ENCODE results near the gene SIX5. TPM values are rescaled to one million over a fixed set of nuclear protein-coding genes. Genes with fewer than 3 reads are reported as not detected.

Gene SIX5
- polyA plus RNA-seq, 2 of the 4 experiments (the other 2 are of a cell fraction): 8.9 to 24.7 TPM

GRCh38 chr19:45817725-45818301 lies 48.8 kb upstream of the SIX5 start:
- ChIA-PET CTCF (interaction anchor here (0.6 to 74.3 kb wide), 29 partner anchors 10 to 448 kb away, joined by 3 to 2204 read pairs (median 5); partner anchors contain the start of genes CCDC61, DMPK, DMWD and FOXA3), POLR2A (interaction anchor here (0.7 to 1.4 kb wide), 5 partner anchors 9 to 96 kb away, joined by 3 to 5 read pairs (median 4); partner anchors contain the start of gene IRF2BP1)
- peaks cover 10% of the 10 kb centered on the region; the same call in 1 of the 3 replicates for H3K4me1 ChIP-seq
- DNase-seq (ENCODE audit: low read depth in 1 of 2, low spot score in 1 of 2): no peak
- ATAC-seq: peak in 1 of 2 experiments; percentile 30; a peak in 3 of 6 replicates
- 75% methylated on average over 19 of the region's 19 CpGs for WGBS (ENCODE audit: missing lambda C conversion rate)
- H3K4me3 ChIP-seq: no peak overlapping the region
- H3K4me2 ChIP-seq: no peak overlapping the region
- no peak for FAIRE-seq
- no peak for TF ChIP-seq SMC3 (IDR thresholded peaks at IDR 0.05)
- no peak for TF ChIP-seq EHF (CRISPR knock-in tag; IDR thresholded peaks at IDR 0.05)
- no peak for TF ChIP-seq FOSB (CRISPR knock-in tag; IDR thresholded peaks at IDR 0.05)
- no peak for TF ChIP-seq MAX (IDR thresholded peaks at IDR 0.05)
- TF ChIP-seq FOXS1 (CRISPR knock-in tag; IDR thresholded peaks at IDR 0.05): no peak
- no peak for TF ChIP-seq ZSCAN20 (CRISPR knock-in tag; IDR thresholded peaks at IDR 0.05)
- no peak for TF ChIP-seq POLR2AphosphoS2 (conservative IDR thresholded peaks at IDR 0.05; ENCODE audit: low read length)
- TF ChIP-seq ELK1 (IDR thresholded peaks at IDR 0.05; ENCODE audit: low read depth, low read length): no peak
- TF ChIP-seq EP300 (IDR thresholded peaks at IDR 0.05): no peak
- H3K27ac ChIP-seq: no peak overlapping the region
- no peaks in the 10 kb centered on the region for H3K9me3 ChIP-seq

- Histone ChIP-seq H3K4me3 (no peak overlapping the region), H3K4me2 (no peak overlapping the region), H3K27ac (peak overlapping the region in 1 of 2 experiments; percentile 61; a peak in 3 of 6 replicates), H3K4me1 (peaks cover 10% of the 10 kb centered on the region; the same call in 1 of the 3 replicates), H3K9me3 (no peaks in the 10 kb centered on the region)
- POLR2A ChIA-PET: interaction anchor here (0.8 to 1.4 kb wide), 7 partner anchors 10 to 69 kb away, joined by 3 to 8 read pairs (median 4); partner anchors contain the start of gene IRF2BP1
- 14% methylated on average over 24 of the region's 24 CpGs for WGBS (ENCODE audit: missing lambda C conversion rate)
- ATAC-seq (peak; percentile 63 to 93), FAIRE-seq (peak; percentile 65), DNase-seq (ENCODE audit: low read depth in 1 of 2, low spot score in 1 of 2) (peak; percentile 96 to 100)
- CTCF ChIA-PET: interaction anchor here (0.5 to 74.3 kb wide), 65 partner anchors 9 to 812 kb away, joined by 3 to 2204 read pairs (median 4); partner anchors contain the start of genes CCDC61, DMPK, DMWD and FOXA3
- TF ChIP-seq EHMT2 (IDR thresholded peaks at IDR 0.05; ENCODE audit: low read depth) (no peak), PHF8 (IDR thresholded peaks at IDR 0.05; ENCODE audit: borderline replicate concordance, low read depth) (no peak), CBX2 (IDR thresholded peaks at IDR 0.05; ENCODE audit: borderline replicate concordance, low read depth) (no peak), CHD2 (IDR thresholded peaks at IDR 0.05; ENCODE audit: low read length, partially characterized antibody) (no peak), MAX (IDR thresholded peaks at IDR 0.05) (peak; percentile 89), MAZ (IDR thresholded peaks at IDR 0.05; ENCODE audit: borderline replicate concordance, low read depth, low read length) (no peak), ZSCAN20 (CRISPR knock-in tag; IDR thresholded peaks at IDR 0.05) (no peak), ZC3H11A (IDR thresholded peaks at IDR 0.05) (no peak), JUNB (IDR thresholded peaks at IDR 0.05) (no peak), SMC3 (IDR thresholded peaks at IDR 0.05) (peak; percentile 82), MYC (IDR thresholded peaks at IDR 0.05; ENCODE audit: borderline replicate concordance, low read length) (peak; percentile 92; the same call in 1 of the 2 replicates), HDAC2 (IDR thresholded peaks at IDR 0.05) (no peak), BCL3 (IDR thresholded peaks at IDR 0.05) (no peak), KDM5A (IDR thresholded peaks at IDR 0.05) (no peak), NR3C1 (IDR thresholded peaks at IDR 0.05) (no peak), EHF (CRISPR knock-in tag; IDR thresholded peaks at IDR 0.05) (no peak), TFCP2L1 (CRISPR knock-in tag; IDR thresholded peaks at IDR 0.05) (no peak), CTCF (IDR thresholded peaks at IDR 0.05) (peak; percentile 100), CHD4 (IDR thresholded peaks at IDR 0.05; ENCODE audit: borderline replicate concordance) (no peak), RFX5 (IDR thresholded peaks at IDR 0.05) (no peak), BHLHE40 (IDR thresholded peaks at IDR 0.05; ENCODE audit: low read depth, low read length) (no peak), HOXB13 (CRISPR knock-in tag; IDR thresholded peaks at IDR 0.05; ENCODE audit: low read depth) (no peak), FOXS1 (CRISPR knock-in tag; IDR thresholded peaks at IDR 0.05) (no peak), RCOR1 (IDR thresholded peaks at IDR 0.05; ENCODE audit: low read depth, low read length) (no peak), GATA3 (IDR thresholded peaks at IDR 0.05; ENCODE audit: borderline replicate concordance) (peak; percentile 21; the same call in 1 of the 2 replicates), NPAS2 (CRISPR knock-in tag; IDR thresholded peaks at IDR 0.05; ENCODE audit: borderline replicate concordance) (no peak), ELK1 (IDR thresholded peaks at IDR 0.05; ENCODE audit: low read depth, low read length) (no peak)
Measured at GRCh38 chr19:45817010-45817724, 48.1 kb upstream of the SIX5 start.

Data from A549 (cell line).